GM18909 (cell line): ENCODE measurements around the gene DSCAM.

Source experiments
- ATAC-seq: cut with Tn5 transposase; IDR thresholded peaks from one replicate; pipeline ENCODE4 v1.9.1; 2021; ENCODE audit warnings: mild to moderate bottlenecking; ENCODE audit not compliant: unreplicated experiment, poor library complexity

The DSCAM gene

DNA sequence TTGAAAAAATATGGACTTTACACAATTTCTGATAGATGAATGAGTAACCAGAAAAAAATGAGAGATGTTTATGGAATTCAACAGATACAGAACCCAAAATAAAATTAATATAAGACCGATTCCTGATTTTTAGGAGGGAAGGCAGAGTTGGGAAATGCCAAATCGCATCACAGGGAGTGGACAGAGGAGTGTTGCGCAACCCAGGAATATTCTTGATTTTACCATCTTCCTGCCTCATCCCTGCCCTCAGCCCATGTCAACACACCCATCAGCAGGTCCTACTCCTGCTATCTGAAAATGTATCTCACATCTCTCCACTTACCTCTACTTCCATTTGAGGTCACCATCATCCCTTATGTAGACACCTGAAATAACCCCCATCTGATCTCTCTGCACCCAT, 221.0 kb downstream of the DSCAM start:
- ATAC-seq = no peak

GRCh38 chr21:40623528-40623927, 223.4 kb downstream of the DSCAM start:
- ATAC-seq = no peak

DNA sequence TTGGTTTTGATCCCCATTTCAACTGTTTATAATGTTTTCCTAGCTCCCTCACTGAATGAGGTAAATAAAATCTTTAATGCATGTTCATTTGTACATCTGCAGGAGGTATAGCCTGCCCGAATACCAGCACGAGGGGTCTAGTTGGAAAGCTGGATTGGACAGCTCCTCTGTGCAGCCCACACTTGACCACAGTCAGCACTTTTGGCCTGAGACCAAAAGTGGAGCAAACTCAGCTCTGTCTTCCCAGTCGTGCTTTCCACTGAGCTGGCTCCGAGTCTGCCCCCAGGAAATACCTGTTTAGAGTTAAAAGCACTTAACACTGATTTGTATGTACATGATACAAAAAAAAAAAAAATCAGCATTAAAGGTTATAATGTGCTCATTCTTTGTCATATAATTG, 224.4 kb downstream of the DSCAM start:
- ATAC-seq = no peak

- no peak for ATAC-seq
These were observed 226.4 kb downstream of the DSCAM start for GRCh38 chr21:40620386-40621145.

DNA sequence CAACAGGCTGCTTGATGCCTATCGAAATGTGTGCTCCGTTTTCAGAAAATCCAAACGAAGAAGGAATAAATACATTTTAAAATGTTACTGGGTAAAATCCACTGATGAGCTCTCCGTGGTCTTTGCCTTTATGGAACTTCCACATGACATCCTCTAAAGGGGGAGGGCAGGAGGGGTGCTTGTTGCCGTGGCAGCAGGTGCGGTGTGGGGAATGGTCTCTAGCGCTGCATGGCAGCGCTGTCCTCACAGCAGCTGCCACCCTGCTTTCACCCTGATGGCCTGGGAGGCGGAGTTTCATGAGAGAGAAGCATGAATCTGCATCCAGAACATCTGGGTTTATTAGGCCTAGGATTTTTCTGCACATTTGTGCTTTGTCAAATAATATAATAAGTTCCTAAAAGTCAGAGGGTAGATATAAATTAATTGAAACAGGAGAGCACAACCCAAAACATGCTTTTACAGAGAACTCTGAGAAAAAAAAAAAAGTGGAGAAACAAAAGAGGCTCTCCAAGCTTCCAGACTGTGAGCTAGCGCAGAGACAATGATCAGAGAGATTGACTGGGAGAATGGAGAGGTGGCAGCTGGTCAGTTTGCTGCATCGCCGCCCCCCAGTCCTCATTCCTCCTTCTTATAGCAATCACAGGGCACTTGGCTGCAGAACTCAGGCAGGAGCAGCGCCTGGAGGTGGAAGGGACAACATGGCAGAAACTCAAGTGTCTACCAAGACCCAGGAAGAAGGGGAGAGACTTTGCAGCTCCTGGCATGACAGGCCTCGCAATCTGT, 228.6 kb downstream of the DSCAM start:
- no peak for ATAC-seq

DNA sequence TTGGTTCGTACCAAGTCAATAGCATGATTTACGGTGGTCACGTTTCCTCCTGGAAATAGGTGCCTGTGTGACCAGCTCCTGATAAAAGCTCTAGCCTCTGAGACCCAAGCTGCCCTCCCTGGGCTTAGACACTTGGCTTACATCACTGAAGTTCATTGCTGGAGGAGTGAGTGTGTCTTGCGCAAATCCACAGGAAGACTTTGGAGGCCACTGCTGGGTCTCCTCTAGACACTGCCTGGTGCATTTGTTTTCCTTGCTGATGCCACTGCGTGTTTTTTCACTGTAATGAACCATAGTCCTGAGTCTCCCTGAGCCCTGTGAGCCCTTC, 230.6 kb downstream of the DSCAM start:
- ATAC-seq = no peak

- no peak for ATAC-seq
These were observed 231.2 kb downstream of the DSCAM start for GRCh38 chr21:40615505-40616376.

GRCh38 chr21:40613546-40614030, 233.4 kb downstream of the DSCAM start:
- ATAC-seq = no peak

DNA sequence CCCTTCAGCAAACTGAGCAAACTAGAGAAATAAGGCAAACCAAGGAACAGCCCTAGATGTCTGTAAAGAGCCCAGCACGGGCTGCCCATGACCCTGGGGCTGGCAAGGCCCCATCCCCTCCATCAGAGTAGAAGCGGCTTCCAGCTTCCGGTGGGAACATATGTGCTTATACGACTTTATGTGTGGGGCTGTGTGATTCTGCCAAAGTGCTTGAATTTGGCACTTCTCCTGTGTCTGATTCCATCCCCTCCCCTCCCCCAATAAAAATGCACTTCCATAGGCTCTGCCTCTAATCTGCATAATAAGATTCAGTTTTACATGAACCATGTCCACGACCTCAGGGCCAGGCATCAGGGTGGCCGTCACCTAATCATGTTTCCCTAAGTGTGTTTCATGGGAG, 236.6 kb downstream of the DSCAM start:
- no peak for ATAC-seq

GRCh38 chr21:40606341-40606740, 240.6 kb downstream of the DSCAM start:
- no peak for ATAC-seq

GRCh38 chr21:40605094-40605493, 241.9 kb downstream of the DSCAM start:
- ATAC-seq = no peak

DNA sequence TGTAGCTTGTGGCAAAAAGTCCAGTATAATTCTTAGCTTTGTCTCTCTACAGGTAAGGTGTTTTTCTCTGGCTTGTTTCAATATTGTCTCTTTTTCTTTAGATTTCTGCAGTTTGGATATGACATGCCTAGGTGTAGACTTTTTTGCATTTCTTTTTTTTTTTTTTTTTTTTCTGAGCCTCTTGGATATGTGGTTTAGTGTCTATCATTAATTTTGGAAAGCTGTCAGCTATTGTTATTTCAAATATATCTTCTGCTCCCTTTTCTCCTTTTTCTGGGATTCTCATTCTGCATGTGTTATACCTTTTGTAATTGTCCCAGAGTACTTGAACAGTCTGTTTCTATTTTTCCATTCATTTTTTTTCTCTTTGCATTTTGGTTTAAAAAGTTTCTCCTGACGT, 243.2 kb downstream of the DSCAM start:
- no peak for ATAC-seq

GRCh38 chr21:40602080-40602479, 244.9 kb downstream of the DSCAM start:
- no peak for ATAC-seq

DNA sequence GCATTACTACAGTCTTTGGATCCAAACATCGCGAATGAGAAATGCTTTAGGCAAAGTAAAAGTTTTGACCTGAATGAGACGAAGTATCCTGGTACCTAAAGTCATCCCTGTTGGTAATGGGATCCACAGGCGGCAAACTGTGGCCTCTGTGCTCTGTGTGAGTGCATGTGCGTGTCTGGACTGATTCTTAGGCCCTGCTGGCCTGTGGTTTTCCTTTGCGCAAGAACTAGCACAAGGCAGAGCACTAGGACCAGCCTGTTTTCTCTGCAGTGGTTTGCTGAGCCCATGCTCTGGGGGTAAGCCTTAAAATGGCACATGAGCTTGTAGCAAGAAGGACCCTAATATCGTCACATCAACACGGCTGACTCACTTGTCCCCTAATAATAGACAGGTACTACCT, 251.2 kb downstream of the DSCAM start:
- ATAC-seq = no peak

- no peak for ATAC-seq
These were observed 259.1 kb downstream of the DSCAM start for GRCh38 chr21:40587736-40588346.

- no peak for ATAC-seq
These were observed 260.4 kb downstream of the DSCAM start for GRCh38 chr21:40586575-40586974.

GRCh38 chr21:40577285-40578043, 269.5 kb downstream of the DSCAM start:
- no peak for ATAC-seq

DNA sequence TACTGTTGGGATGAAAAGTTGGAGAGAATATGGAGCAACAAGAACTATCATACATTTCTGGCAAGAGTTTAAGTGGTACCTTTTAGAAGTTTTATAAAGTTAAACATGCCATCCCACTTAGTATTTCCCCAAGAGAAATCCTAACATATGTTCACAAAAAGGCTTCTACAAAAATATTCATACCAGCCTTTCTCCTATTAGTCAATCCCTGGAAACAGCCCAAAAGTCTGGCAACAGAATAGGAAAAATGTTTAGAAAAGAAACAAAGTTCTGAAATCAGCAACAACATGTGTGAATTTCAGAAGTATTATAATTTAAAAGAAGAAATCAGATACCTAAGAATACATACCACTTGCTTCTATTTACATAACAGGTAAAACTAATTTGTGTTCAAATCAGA, 271.0 kb downstream of the DSCAM start:
- no peak for ATAC-seq

GRCh38 chr21:40569357-40569756, 277.6 kb downstream of the DSCAM start:
- ATAC-seq = no peak

DNA sequence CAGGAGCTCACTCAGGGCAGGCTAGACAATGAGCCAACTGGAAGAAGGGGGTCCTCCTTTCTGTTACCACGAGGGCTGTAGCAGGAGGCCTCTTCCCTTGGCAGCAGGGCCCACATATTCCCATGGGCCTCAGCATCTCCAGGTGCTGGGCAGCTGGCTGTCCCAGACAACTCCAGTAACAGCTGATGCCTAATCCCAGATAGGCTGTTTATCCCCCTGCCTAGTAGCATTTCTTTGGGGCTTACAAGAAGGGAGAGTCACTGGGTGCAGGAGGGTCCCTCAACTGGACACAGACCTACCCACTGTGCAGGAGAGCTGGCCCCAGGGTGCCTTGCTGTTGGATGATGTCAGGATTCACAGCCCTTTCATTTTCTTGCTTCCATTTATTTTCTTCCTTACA, 278.2 kb downstream of the DSCAM start:
- no peak for ATAC-seq
